Neural cell (in vitro differentiated cells): ENCODE data around the gene HSDL2.

ENCODE experiments used
- EP300 ChIP-seq: fragments of 450-650 bp; conservative IDR thresholded peaks from 2 replicates; pipeline ENCODE4 v1.6.1; 2014; ENCODE audit warnings: antibody characterized with exemption, mild to moderate bottlenecking, moderate library complexity; ENCODE audit not compliant: poor library complexity, severe bottlenecking
- EZH2 ChIP-seq: fragments of 200-600, 300-800 bp; shearing (Covaris generic), sonication (generic); IDR thresholded peaks from 2 replicates; pipeline ENCODE4 v1.6.1; 2014; ENCODE audit warnings: antibody characterized with exemption, low read length, borderline replicate concordance, mild to moderate bottlenecking; ENCODE audit not compliant: insufficient read depth, poor library complexity, severe bottlenecking
- POLR2AphosphoS5 ChIP-seq: IDR thresholded peaks from 2 replicates; pipeline ENCODE4 v1.6.1; 2012
- RAD21 ChIP-seq: fragments of 450-650 bp; conservative IDR thresholded peaks from 2 replicates; pipeline ENCODE4 v1.6.1; 2014; ENCODE audit warnings: antibody characterized with exemption, mild to moderate bottlenecking, moderate library complexity
- SMC3 ChIP-seq: fragments of 450-650 bp; conservative IDR thresholded peaks from 2 replicates; pipeline ENCODE4 v1.6.1; 2014; ENCODE audit warnings: antibody characterized with exemption, mild to moderate bottlenecking, moderate library complexity; ENCODE audit not compliant: poor library complexity
- TF ChIP-seq, protein P1 (sequence below): fragments of 450-650 bp; IDR thresholded peaks from 2 replicates; pipeline ENCODE4 v1.5.1; 2014; ENCODE audit warnings: antibody characterized with exemption, mild to moderate bottlenecking, moderate library complexity; ENCODE audit not compliant: poor library complexity, severe bottlenecking

DNA sequence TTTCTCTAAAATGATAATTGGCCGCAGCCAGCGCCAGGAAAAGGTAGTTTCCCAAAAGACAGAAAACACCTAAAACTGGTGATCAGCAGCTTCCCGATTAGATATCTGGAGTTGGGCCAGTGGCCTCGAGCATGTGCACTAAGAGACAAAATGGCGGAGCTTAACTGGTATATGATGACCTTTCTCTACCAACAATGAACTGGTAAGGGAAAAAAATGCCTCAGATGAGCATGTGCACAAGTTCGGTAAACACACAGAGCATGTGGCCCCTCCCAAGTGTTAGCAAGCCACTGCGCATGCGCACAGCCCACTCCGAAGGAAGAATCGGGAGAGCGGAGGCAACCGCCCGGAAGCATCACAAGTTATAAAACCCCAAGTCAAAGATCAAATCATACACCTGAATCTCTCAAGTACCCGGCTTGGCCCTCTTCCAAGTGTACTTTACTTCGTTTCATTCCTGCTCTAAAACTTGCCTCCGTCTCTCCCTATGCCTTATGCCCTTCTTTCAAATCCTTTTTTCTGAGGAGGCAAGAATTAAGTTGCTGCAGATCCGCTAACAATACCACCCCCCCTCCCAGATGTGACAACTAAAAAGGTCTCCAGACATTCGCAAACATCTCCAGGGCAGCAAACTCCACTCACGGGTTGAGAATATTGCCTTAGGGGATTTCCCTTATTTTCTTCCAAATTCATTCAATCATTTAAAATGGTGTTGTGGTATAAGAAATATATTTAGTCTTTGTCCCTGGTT lies 31.5 kb upstream of the HSDL2 start:
- TF ChIP-seq, protein P1, sequence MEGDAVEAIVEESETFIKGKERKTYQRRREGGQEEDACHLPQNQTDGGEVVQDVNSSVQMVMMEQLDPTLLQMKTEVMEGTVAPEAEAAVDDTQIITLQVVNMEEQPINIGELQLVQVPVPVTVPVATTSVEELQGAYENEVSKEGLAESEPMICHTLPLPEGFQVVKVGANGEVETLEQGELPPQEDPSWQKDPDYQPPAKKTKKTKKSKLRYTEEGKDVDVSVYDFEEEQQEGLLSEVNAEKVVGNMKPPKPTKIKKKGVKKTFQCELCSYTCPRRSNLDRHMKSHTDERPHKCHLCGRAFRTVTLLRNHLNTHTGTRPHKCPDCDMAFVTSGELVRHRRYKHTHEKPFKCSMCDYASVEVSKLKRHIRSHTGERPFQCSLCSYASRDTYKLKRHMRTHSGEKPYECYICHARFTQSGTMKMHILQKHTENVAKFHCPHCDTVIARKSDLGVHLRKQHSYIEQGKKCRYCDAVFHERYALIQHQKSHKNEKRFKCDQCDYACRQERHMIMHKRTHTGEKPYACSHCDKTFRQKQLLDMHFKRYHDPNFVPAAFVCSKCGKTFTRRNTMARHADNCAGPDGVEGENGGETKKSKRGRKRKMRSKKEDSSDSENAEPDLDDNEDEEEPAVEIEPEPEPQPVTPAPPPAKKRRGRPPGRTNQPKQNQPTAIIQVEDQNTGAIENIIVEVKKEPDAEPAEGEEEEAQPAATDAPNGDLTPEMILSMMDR: no peak
- TF ChIP-seq EP300 (no peak), EZH2 (no peak), RAD21 (no peak), SMC3 (no peak), POLR2AphosphoS5 (no peak)
